ENCODE results near the gene IRF2BPL.
A peak's percentile ranks its signal among the peaks of the same experiment; 100 is the strongest.

DNA sequence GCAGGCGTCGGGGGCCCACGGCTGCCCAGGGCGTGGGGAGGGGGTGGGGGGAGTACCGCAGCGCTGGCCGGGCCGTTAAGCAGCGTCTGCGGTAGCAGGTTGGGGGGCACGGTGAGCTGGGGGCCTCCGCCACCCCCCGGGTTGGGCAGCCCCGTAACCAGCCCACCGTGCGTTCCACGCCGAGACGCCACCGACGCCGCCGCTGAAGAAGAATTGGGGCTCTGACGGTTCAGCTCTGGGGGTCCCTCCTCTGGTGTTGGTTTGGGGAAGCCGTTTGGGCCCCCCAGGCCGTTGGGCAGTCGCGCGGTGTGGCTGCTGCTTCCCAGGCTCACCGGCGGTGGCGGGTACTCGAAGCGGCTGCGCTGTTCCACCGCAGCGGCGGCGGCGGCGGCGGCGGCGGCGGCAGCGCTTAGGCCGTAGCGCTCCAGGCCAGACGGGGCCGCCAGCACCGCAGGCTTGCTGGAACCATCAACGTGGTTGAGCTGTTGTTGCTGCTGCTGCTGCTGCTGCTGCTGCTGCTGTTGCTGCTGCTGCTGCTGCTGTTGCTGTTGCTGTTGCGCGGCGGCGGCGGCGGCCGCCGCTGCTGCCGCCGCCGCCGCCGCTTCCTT, 1.5 kb downstream of the IRF2BPL start:
- TF ChIP-seq, protein P1, sequence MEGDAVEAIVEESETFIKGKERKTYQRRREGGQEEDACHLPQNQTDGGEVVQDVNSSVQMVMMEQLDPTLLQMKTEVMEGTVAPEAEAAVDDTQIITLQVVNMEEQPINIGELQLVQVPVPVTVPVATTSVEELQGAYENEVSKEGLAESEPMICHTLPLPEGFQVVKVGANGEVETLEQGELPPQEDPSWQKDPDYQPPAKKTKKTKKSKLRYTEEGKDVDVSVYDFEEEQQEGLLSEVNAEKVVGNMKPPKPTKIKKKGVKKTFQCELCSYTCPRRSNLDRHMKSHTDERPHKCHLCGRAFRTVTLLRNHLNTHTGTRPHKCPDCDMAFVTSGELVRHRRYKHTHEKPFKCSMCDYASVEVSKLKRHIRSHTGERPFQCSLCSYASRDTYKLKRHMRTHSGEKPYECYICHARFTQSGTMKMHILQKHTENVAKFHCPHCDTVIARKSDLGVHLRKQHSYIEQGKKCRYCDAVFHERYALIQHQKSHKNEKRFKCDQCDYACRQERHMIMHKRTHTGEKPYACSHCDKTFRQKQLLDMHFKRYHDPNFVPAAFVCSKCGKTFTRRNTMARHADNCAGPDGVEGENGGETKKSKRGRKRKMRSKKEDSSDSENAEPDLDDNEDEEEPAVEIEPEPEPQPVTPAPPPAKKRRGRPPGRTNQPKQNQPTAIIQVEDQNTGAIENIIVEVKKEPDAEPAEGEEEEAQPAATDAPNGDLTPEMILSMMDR (IDR thresholded peaks at IDR 0.05): peak in 3 of 6 experiments; percentile 28 to 30 (median 30)
- peak in 1 of 2 donors; percentile 33 for TF ChIP-seq POLR2A (IDR thresholded peaks at IDR 0.05)
